ENCODE data around the gene ARHGAP33.

ARHGAP33 gene

DNA sequence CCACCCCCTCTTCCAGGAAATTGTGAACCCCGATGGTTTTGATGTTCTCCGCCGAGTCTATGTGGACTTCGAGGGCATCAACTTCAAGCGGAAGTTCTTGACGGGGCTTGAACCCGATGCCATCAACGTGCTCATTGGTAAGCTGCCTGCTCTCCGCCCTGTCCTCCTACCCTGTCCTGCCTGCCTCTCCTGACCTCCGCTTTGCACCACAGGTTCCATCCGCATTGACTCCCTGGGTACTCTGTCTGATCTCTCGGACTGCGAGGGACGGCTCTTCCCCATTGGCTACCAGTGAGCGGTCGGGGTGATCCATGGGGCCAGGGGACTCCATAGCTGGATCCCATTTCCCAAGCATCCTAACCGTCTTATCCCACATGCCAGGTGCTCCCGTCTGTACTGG, 45.0 kb upstream of the ARHGAP33 start:
- no peak for TF ChIP-seq CTCF (IDR thresholded peaks at IDR 0.05; ENCODE audit: low read depth, low read length)
- H3K4me3 ChIP-seq (ENCODE audit: low read depth, low read length) = no peak overlapping the region

DNA sequence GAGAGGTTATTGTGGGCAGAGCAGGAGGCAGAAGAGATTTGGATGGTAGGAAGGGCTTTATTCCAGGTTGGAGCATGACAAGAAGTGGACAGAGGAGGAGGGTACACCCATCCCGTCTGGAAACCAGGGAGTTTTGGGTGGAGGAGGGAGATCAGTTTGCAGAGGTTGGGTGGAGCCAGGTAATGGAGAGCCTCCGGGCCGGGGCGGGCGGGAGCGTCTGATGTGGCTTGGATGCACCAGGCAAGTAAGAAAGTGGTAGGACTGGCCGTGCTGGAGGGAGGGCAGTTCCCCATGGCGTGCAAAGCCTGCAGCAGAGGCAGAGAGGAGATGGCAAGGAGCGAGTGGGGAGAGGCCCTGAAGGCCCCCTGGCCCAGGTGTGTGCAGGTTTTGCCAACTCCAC, 44.0 kb upstream of the ARHGAP33 start:
- no peak for TF ChIP-seq CTCF (IDR thresholded peaks at IDR 0.05; ENCODE audit: low read depth, low read length)
- no peak overlapping the region for H3K4me3 ChIP-seq (ENCODE audit: low read depth, low read length)

GRCh38 chr19:35731779-35732405, 43.5 kb upstream of the ARHGAP33 start:
- no peak for TF ChIP-seq CTCF (IDR thresholded peaks at IDR 0.05; ENCODE audit: low read depth, low read length)
- no peak overlapping the region for H3K4me3 ChIP-seq (ENCODE audit: low read depth, low read length)

DNA sequence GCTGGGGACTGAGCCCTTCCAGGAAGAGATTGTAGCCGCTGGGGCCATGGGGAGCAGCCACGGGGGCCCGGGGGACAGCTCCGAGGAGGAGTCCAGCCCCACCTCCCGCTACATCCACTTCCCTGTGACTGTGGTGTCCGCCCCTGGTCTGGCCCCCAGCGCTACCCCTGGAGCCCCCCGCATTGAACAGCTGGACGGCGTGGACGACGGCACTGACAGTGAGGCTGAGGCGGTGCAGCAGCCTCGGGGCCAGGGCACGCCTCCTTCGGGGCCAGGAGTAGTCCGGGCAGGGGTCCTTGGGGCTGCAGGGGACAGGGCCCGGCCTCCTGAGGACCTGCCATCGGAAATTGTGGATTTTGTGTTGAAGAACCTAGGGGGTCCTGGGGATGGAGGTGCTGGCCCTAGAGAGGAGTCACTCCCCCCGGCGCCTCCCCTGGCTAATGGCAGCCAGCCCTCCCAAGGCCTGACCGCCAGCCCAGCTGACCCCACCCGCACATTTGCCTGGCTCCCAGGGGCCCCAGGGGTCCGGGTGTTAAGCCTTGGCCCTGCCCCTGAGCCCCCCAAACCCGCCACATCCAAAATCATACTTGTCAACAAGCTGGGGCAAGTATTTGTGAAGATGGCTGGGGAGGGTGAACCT, 42.7 kb upstream of the ARHGAP33 start:
- H3K4me3 ChIP-seq (ENCODE audit: low read depth, low read length) = no peak overlapping the region
- no peak for TF ChIP-seq CTCF (IDR thresholded peaks at IDR 0.05; ENCODE audit: low read depth, low read length)

GRCh38 chr19:35733180-35734125, 41.9 kb upstream of the ARHGAP33 start:
- no peak for TF ChIP-seq CTCF (IDR thresholded peaks at IDR 0.05; ENCODE audit: low read depth, low read length)

DNA sequence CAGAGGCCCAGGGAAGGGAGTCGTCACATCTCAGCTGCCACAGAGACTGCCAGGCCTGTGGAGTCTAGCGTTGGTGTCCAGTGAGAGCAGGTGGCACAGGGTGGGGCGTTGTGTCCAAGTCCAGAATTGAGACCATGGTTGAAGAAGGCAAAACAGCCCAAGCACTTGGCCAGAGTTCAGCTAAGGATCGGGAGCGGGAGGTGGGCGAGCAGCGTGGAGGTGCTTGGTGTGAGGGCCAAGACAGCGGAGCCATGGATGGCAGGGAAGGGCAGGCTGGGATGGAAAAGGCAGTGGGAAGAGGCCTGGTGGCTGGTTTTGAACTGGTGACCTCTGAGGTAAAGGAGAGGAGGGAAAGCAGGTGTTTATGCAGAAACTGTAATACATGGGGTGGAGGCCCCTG, 41.1 kb upstream of the ARHGAP33 start:
- no peak for TF ChIP-seq CTCF (IDR thresholded peaks at IDR 0.05; ENCODE audit: low read depth, low read length)
- H3K4me3 ChIP-seq (ENCODE audit: low read depth, low read length) = no peak overlapping the region

More at GRCh38 chr19:35733180-35734125, 41.9 kb upstream of the ARHGAP33 start:
- H3K4me3 ChIP-seq (ENCODE audit: low read depth, low read length) = no peak overlapping the region

Measured in WI38 (cell line).